GM21723 (cell line): ENCODE data around the gene TSPAN9.

Source experiments
- ATAC-seq: cut with Tn5 transposase; IDR thresholded peaks from one replicate; pipeline ENCODE4 v1.9.1; 2021; ENCODE audit warnings: mild to moderate bottlenecking, moderate library complexity; ENCODE audit not compliant: unreplicated experiment

The TSPAN9 gene

DNA sequence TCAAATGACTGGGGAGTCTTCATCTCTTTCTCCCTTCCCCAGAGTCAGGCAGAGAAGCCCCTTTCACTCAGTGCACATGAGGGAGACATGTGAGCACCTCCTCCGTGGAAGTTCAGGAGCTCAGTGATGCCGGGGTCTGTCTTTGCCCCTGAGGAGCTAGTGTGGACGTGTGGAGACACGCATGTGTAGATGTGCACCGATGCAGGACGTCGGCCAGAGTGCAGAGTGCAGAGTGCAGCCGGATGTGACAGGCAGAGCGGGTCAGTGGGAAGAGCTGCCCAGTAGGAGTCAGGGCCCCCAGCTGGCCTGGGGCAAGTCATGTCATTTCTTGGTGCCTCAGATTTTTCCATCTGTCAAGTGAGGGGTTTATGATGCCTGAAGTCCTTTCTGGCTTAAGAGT, 20.7 kb downstream of the TSPAN9 start:
- ATAC-seq: no peak

DNA sequence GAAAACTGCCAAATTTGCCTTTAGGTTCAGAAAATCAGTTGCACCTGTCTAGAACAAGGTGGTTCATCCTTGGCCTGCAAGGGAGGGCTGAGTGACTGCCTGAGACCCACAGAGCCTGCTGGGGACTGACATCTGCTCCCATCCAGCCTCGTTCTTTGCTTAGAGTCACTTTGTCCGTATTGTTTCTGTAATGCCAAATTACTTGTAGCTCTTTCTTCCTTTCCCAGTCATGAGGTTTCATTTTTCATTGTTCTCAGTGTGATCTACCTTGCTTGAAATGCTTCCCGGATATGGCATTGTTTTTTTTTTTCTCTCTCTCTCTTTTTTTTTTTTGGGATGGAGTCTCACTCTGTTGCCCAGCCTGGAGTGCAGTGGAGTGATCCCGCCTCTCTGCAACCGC, 21.3 kb downstream of the TSPAN9 start:
- ATAC-seq: no peak

DNA sequence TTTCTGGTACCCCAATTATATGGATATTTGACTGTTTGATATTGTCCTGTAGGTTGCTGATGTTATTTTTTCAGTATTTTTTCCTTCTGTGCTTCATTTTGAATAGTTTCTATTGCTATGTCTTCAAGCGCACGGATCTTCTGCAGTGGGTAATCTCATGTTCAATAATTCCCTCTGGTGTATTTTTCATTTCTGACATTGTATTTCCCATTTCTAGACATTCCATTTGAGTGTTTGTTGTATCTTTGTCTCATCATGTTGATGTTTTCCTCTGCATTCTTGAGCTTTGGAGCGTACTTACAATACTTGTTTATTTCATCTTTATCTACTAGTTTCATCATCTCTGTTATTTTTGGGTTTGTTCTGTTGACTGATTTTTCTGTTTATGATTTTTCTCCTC, 22.0 kb downstream of the TSPAN9 start:
- ATAC-seq: no peak

DNA sequence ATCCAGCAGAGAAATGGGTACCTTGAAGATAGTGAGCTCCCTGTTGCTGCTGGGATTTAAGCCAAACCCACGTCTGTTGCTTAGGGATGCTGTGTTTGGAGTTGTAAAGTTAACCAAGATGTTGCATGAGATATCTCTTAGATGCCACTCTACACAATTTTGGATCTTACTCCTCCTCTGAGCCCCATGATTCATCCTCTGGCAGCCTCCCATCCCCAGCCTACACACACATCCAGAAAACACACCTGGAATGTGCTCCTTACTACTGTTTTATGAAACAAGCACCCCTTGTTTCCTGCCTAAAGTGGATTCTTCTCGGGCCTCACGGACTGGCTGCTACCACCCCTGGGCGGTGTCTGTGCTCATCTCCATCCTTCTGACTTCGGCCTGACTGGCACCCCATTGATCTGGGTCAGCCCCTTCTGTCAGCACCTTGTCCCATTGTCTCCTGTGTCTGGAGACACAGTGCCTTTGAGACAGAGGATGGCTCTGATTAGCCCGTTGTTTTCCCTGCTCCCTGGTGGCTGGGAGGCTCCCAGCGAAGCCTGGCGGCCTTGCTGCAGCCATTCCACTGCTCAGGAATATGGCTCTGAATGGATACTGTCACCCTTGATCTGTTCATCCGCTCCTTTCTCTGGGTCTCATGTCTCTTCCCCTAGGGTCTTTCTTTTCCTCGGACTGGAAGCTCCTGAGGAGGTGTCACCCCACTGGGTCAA, 24.3 kb downstream of the TSPAN9 start:
- ATAC-seq: no peak

DNA sequence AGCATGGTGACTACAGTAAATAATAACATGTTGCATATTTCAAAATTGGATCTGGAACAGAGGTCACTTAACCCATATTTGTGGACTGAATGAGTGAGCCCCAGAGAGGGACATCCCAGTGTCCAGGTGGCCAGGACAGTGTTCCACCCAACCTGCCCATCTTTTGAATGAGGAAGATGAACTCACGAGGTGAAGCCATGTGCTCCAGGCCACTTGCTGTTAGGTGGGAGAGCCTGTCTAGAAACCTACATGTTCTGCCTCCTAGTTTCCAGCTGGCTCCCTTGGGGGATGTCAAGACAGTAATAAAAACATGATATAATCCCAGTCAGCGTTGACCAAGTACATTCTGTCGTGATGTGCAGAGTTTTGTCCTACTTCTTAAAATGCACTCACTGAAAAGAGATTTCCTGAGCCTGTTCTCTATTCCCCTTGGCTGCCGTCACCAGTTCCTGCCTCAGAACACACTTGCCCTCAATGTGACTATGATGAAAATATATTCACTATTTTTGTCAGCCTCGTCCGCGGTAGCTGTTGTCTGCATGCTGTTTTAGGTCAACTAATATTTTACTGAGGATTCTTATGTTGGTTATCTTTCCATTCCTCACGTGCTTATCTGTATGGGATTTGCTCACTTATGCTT, 25.7 kb downstream of the TSPAN9 start:
- ATAC-seq: no peak

DNA sequence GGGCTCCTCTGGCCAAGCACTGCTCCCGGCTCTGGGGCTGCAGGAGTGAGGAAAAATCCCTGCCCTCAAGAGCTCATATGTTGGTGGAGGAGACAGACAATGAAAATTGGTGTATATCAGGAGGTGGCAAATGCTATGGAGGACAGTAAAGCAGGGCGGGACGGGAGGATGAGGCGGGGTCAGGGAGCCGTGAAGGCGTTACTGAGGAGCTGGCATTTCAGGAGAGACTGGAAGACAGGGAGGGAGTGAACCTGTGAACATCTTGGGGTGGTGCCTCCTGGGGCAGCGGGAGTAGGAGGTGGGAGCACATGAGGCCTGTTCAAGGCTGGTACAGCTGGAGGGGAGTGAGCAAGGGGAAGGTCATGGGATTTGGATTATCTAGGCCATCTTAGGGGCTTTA, 26.6 kb downstream of the TSPAN9 start:
- ATAC-seq: no peak

DNA sequence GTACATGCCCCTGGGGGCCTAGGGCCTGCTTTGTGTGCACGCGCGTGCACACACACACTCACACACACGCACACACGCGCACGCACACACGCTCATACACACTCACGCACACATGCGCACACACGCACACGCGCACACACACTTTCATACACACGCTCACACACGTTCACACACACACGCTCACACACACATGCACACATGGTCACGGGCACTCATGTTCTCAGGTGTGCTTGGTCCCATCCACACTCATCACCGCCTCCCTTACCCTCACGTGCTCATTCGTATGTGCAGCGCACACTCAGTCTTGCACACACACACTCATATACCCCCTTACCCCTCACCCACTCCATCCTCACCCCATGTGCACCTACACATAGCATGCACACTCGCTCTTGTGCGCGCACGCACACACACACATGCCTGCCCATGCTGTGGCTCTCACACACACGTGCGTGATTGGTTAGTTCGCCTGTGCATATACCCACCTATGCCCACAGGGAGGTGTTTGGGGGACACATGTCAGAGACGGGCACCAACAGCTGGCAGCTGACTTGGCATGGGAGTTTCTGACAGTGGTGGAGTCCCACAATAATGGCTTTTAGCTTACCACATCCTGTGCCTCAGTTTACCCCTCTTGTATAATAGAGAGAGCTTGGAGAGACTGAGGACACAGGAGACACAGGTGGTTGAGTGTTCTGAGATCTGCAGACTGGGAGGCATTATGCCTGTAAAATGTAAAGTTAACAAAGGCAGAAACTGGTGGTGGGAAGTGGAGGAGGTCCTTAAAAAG, 28.7 kb downstream of the TSPAN9 start:
- ATAC-seq: no peak

DNA sequence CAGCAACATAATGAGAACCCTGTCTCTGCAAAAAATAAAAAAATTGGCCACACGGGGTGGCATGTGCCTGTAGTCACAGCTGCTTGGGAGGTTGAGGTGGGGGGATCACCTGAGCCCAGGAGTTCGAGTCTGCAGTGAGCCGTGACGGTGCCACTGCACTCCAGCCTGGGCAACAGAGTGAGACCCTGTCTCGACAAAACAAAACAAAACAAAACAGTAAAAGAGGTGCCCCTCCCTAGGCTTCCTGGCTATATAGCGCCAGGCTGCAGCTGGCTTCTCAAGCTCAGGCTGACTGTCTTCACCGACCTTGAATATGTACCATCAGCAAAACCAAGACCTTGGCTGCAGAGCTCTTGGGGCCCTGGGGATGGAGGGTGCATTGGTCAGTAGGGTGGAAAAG, 29.4 kb downstream of the TSPAN9 start:
- no peak for ATAC-seq

DNA sequence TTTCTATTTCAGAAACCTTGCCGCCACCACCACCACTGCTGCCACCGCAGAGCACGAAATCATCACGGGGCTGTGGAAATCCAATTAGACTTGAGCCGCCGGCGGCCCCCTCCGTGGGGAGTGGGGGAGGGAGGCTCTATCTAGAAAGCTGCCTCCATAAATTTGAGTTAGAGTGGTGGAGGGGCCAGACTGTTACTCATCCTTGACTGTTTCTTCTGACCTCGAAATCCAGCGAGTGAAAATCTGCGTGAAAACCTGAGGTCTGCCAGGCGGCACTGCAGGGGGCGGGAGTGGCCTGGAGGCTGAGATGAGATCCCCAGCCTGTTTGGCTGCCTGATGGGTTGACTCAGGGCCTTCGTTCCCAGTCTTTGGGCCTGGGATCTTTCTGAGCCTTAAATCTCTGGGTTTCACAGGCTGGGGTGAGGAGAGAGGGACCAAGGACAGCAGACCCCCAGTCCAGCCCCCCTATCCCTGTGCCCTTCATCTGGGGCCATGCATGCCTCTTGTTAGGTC, 29.9 kb downstream of the TSPAN9 start:
- ATAC-seq: no peak

DNA sequence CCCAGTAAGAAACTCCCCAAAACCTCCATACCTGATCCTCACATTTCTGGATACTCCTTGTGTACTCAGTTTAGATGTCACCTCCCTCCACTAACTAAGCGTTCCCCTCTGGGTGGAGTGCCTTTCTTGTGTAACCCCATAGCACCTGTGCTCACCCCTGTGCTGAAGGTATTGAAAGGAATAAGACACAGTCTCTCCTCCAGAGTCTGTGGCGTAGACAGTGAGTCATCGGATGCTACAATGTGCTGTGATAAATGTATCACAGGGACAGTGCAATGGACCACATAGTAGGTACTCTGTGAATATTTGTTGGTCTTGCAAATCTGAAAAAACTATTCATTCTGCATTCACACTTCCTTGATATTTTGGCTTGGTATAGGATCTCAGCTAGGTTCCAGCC, 30.8 kb downstream of the TSPAN9 start:
- no peak for ATAC-seq

DNA sequence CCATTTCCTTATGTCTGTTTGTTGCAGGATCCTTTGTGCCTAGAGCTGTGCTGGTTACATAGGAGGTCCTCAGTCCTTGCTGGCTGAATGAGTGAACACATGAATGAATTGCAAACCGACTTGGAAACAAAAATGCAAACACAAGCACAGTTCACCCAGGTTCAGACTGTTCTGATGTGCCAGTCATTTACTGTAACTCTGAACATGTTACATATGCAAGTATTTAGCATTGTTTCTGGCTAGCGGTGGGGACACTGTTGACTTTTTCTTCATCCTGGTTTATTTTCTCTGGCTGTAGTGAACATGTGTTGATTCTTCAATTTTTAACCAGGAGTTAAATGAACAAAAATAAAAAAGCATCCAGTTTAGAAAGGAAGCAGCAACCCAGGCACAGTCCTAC, 33.4 kb downstream of the TSPAN9 start:
- no peak for ATAC-seq

DNA sequence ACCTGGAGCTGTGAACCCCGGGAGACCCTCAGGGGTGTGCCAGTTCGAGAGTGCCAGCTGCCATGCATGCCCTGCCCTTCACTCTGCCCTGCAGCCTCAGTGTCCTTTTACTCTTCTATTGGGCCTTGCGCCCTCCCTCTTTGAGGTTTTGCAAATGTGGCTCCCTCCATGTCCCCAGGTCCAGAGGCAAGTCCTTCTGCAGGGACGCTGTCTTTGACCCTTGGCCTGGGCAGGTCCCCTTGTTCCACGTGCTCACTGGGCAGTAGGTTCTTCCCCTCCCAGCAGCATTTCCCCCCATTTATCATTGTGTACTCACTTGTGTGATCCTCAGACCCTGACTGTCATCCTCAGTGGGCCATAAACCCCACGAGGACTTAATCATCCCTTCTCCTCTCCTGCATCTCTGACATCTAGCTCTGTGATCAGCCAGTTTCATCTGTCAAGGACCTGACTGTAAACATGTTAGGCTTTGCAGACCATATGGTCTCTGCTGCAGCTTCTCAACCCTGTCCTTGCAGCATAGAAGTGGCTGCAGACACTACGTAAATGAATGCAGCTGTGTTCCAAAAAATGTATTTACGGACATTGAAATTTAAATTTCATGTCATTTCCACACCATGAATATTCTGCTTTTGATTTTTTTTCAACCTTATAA, 36.6 kb downstream of the TSPAN9 start:
- no peak for ATAC-seq

DNA sequence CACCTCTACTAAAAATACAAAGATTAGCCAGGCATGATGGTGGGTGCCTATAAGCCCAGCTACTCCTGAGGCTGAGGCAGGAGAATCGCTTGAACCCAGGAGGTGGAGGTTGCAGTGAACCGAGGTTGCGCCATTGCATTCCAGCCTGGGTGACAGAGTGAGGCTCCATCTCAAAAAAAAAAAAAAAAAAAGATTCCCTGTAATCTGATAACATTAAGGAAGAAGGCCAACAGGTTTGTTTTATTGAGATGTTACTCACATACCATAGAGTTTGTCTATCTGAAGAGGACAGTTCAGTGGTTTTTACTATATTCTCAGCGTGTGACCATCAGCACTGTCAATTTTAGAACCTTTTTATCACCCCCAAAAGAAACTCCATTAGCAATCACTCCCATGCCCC, 37.5 kb downstream of the TSPAN9 start:
- no peak for ATAC-seq

DNA sequence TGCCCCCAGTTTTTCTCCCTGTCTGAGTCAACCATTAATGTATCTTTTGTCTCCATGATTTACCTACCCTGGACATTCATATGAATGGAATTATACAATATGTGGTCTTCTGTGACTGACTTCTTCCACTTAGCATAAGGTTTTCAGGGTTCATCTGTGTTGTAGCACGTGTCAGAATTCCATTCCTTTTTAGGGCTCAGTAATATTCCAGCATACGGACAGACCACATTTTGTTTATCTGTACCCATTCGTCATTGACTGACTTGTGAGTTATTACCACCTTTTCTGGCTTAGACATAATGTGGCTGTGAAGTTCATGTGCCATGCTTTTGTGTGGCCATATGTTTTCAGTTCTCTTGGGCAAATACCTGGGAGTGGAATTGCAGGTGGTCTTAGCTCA, 37.9 kb downstream of the TSPAN9 start:
- no peak for ATAC-seq

DNA sequence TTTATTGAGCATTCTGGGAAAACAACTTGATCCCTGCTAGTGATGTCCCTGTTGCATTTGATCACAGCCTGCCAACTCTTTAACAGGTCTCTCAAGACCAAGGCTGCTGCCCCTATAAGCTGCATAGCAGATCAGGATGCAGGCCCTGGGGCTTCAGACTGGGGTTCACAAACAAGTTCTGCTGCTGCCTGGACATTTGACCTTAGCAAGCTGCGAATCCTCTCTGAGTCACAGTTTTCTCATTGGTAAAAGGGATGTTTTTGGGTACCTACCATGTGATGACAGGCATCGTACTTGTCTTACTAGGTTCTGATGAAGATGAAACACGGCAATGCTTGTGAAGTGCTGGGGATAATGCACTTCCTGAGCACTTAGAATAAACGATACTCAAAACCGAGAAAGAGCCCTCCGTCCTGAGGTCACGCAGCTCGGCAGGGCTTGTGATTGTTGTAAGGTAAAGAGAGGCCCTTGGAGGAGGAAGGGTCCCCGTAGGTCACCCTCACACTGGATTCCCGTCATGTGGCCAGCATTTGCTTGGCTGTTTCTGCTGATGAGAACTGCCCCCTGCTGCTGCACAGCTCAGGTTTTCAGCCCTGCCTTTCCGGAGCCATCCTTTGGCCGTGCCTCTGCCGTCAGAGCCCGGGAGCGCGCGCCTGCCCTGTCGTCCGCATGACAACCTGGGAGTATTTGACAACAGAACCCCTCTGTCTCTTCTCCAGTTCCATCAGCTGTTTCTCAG, 39.1 kb downstream of the TSPAN9 start:
- no peak for ATAC-seq

DNA sequence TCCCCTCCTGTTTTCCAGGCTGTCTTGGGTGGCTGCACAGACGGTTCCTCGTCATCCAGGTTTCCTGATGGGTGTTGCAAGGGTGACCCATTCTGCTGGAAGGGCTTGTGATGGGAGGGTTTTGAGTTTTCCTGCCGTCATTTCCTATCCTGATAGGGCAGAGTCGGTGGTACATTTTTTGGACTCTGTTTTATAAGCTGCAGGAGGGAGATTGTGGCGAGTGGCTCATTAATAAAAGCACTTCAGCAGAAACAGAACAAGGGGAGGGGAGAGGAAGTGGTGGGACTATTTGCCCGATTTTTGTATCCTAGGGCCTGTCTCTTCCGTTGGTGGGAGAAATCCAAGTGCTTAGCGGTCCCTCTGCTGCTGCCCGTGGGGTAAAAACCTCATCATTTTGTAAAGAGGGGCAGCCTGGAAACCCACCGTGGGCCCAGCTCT, 40.0 kb downstream of the TSPAN9 start:
- no peak for ATAC-seq

DNA sequence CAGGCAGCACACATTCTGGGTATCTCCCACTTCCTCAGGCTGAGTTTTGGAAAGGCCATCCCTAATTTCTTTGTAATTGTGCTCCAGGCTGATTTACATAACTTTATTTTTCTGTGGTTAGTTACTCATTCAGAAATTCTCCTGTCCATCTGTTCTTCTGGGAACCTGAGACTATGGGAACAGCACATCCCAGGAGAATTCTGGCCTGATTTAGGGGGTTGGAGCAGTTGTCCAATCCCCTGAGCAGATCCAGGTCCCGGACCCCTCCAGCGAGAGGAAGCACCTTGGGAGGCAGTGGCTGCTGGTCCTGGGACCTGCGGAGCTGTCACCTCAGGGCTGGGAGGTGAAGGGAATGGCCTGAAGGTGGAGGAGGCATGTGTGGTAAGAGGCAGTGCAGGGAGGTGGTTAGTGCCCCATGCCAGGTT, 40.4 kb downstream of the TSPAN9 start:
- no peak for ATAC-seq

DNA sequence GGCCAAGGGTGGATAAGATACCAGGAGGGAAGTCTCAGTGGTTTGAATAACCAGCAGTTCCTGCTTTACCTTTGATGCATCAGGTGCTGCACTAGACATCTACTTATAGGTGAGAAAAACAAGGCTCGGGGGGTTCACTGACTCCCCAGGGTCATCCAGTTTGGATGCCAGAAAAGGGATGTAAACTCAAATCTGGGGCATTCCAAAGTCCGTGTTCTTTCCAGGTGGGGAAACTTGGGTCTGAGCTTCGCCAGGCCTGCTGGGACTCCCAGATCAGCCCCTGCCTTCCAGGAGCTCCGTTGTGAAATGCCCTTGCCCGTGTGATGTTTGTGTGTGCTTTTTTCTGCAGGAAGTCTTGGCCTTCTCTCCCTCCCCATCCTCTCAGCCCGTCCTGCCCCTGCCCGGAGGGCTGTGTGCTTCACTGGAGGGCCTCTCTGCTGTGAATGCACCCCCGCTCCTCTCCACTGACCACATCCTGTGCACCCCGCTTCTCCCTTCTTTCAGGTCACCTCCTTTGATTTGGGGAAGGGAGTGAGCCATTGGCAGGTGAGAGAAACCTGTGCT, 42.1 kb downstream of the TSPAN9 start:
- ATAC-seq: no peak

DNA sequence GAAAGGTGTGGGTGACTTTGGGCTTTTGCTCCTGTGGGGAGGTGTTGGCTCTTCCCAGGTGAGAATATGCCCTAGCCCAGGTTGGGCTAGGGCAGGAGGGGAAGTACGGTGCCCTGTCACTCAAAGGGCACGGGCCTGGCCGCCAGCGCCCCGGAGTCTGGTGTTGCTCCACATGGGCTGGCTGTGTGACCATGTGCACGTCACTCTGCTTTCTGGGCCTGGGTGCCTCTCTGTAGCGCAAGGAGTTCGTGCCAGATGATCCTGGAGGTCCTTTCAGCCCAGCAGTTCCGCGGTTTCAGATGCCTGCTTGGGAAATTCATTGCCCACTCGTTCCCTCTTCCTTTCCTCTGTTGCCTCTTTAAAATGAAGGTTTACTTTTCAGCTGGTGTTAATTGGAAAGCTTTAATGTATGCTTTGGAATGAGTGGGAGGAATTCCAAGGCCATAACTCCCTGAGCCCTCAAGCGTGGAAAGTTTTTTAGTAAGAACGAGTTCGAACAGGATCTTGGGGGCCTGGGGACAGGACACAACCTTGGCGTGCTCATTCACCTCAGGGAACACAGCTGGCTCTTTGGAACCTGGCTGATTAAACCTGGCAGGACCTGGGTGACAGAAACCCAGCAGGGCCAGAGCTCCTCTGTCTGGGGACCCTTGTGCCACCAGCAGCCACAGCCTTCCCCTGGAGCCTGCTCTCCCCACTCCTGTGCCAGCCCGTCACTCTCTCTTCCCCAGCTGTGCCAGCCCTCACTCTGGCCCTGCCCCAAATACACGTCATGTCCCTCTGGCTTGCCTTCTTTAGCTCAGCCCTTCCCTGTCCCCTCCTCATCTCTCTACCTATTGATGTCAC, 42.8 kb downstream of the TSPAN9 start:
- ATAC-seq: no peak
